ENCODE measurements around the gene PRKCH. TPM values are rescaled to one million over a fixed set of nuclear protein-coding genes. Genes with fewer than 3 reads are reported as not detected.

Gene PRKCH
- total RNA-seq, 1 donor from 2014 or later = 9.0 TPM

DNA sequence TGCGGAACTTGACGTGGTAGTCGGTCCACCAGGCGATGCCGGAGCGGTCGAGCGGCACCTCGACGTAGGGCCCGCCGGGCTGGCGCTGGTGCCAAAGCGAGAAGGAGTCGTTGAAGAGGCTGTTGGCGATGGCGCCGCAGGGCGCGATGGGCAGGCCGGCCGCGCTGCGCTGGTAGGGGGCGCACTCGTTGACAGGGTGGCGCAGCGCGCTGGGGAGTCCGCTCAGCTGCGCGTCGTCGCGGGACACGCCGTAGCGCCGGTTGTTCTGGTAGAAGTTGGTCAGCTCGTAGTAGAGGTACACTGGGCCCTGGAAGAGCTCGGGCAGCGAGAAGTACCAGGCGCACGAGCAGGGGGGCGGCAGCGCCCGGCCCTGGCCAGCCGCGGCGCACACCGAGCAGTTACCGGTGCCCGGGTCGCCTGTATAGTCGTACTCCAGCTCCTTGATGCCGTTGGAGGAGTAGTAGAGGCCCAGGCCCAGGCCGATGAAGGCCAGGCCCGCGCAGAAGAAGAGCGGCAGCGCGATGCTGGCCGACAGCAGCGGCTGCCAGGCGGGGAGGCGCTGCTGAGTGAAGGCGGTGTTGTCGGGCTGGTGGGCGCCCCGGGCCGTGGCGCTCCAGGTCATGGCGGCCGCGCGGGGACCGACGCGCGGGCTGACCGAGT, 40.7 kb upstream of the PRKCH start:
- no peaks in the 10 kb centered on the region for H3K36me3 Mint-ChIP-seq
- peaks cover 19% of the 10 kb centered on the region for H3K4me1 Mint-ChIP-seq
- DNase-seq (ENCODE audit: low spot score in 2 of 2, unreplicated experiment in 2 of 2) = peak; percentile 56 to 78
- peak overlapping the region; percentile 90 for H3K27ac Mint-ChIP-seq
- TF ChIP-seq, protein P1, sequence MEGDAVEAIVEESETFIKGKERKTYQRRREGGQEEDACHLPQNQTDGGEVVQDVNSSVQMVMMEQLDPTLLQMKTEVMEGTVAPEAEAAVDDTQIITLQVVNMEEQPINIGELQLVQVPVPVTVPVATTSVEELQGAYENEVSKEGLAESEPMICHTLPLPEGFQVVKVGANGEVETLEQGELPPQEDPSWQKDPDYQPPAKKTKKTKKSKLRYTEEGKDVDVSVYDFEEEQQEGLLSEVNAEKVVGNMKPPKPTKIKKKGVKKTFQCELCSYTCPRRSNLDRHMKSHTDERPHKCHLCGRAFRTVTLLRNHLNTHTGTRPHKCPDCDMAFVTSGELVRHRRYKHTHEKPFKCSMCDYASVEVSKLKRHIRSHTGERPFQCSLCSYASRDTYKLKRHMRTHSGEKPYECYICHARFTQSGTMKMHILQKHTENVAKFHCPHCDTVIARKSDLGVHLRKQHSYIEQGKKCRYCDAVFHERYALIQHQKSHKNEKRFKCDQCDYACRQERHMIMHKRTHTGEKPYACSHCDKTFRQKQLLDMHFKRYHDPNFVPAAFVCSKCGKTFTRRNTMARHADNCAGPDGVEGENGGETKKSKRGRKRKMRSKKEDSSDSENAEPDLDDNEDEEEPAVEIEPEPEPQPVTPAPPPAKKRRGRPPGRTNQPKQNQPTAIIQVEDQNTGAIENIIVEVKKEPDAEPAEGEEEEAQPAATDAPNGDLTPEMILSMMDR (IDR thresholded peaks at IDR 0.05; ENCODE audit: unreplicated experiment) = peak; percentile 52
- peaks cover 43% of the 10 kb centered on the region for H3K27me3 Mint-ChIP-seq (ENCODE audit: low read depth)
- H3K4me3 Mint-ChIP-seq = peak overlapping the region; percentile 81
- H3K9me3 Mint-ChIP-seq = no peaks in the 10 kb centered on the region

- no peaks in the 10 kb centered on the region for H3K9me3 Mint-ChIP-seq
- peak in 1 of 2 experiments; percentile 50 for DNase-seq (ENCODE audit: low spot score in 2 of 2, unreplicated experiment in 2 of 2)
- peak within 1 kb of the TSS; percentile 82 for H3K4me3 Mint-ChIP-seq
- TF ChIP-seq, protein P1 (IDR thresholded peaks at IDR 0.05; ENCODE audit: unreplicated experiment) = no peak
- peaks cover 23% of the 10 kb centered on the region for H3K4me1 Mint-ChIP-seq
- peaks cover 41% of the 10 kb centered on the region for H3K27me3 Mint-ChIP-seq (ENCODE audit: low read depth)
- peak within 1 kb of the TSS; percentile 90 for H3K27ac Mint-ChIP-seq
- H3K36me3 Mint-ChIP-seq = no peaks in the 10 kb centered on the region
Observed at GRCh38 chr14:61281186-61281947, 40.0 kb upstream of the PRKCH start, which contains the start of gene TMEM30B. Gene TMEM30B (minus strand): TSS chr14:61281338. CDS start chr14:61281147, 191 bp downstream.

GRCh38 chr14:61281948-61282275, 39.5 kb upstream of the PRKCH start:
- Mint-ChIP-seq H3K27me3 (ENCODE audit: low read depth) (peaks cover 41% of the 10 kb centered on the region), H3K4me1 (peaks cover 23% of the 10 kb centered on the region), H3K4me3 (peak overlapping the region; percentile 82), H3K9me3 (no peaks in the 10 kb centered on the region), H3K36me3 (no peaks in the 10 kb centered on the region), H3K27ac (peak overlapping the region; percentile 90)
- DNase-seq (ENCODE audit: low spot score in 2 of 2, unreplicated experiment in 2 of 2) = no peak
- TF ChIP-seq, protein P1 (IDR thresholded peaks at IDR 0.05; ENCODE audit: unreplicated experiment) = no peak

GRCh38 chr14:61282746-61283145, 38.6 kb upstream of the PRKCH start:
- Mint-ChIP-seq H3K9me3 (no peaks in the 10 kb centered on the region), H3K36me3 (no peaks in the 10 kb centered on the region), H3K27ac (no peak overlapping the region), H3K4me3 (no peak overlapping the region), H3K27me3 (ENCODE audit: low read depth) (peaks cover 39% of the 10 kb centered on the region), H3K4me1 (peaks cover 22% of the 10 kb centered on the region)
- TF ChIP-seq, protein P1 (IDR thresholded peaks at IDR 0.05; ENCODE audit: unreplicated experiment) = no peak
- no peak for DNase-seq (ENCODE audit: low spot score in 2 of 2, unreplicated experiment in 2 of 2)

- no peak for DNase-seq (ENCODE audit: low spot score in 2 of 2, unreplicated experiment in 2 of 2)
- Mint-ChIP-seq H3K27me3 (ENCODE audit: low read depth) (peaks cover 35% of the 10 kb centered on the region), H3K27ac (no peak overlapping the region), H3K9me3 (no peaks in the 10 kb centered on the region), H3K4me1 (peaks cover 19% of the 10 kb centered on the region), H3K4me3 (no peak overlapping the region), H3K36me3 (no peaks in the 10 kb centered on the region)
- TF ChIP-seq, protein P1 (IDR thresholded peaks at IDR 0.05; ENCODE audit: unreplicated experiment) = no peak
Observed at GRCh38 chr14:61284001-61284400, 37.4 kb upstream of the PRKCH start.
